ENCODE measurements around the gene NAA10.

Gene NAA10

DNA sequence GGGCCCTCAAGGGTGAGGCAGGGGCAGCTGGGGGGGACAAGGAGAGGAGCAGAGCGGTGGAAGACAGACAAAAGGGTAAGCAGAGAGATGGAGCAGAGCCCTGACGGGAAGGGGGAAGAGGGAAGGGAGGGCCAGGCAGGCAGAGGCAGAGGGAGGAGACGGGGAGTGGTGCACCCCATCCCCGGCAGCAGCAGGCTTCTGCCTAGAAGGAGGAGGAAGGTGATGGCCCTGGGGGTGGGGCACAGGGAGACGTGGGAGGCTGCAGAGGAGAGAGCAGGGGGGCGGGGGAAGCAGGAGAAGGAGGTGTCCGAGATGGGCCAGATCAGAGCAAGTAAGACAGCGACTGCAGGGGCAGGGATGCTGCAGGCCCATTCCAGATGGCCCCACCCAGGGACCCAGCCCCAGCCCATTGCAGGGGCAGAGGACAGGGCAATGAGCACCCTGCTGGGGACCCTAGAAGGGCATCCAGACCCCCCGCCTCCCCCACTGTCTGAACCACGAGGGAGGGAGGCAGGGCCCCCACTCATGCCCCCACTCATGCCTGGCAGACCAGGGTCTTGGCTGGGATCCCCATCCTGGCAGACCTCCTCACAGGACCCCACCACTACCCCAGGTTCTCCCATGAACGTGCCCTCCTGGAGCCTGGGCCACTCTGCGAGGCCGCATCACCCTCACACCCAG, 51.5 kb downstream of the NAA10 start:
- no peak for DNase-seq

DNA sequence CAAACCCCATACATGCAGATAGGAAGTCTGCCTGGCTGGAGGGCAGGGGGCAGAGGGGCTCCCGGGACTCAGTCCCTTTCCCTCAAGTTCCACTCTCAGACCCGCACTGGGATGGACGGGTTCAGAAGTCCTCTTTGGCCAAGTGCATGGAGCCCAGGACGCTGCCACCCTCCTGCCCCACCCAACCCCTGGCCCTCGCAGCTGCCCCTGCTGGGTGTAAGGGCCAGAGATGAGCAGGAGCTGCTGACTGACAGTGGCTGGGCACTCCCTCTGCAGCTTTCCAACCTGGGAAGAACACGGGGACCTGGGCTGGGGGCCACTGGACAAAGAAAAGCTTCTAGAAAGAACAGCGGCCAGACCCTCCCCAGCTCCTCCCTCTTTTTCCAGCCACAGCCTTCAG, 52.3 kb downstream of the NAA10 start:
- DNase-seq = no peak

DNA sequence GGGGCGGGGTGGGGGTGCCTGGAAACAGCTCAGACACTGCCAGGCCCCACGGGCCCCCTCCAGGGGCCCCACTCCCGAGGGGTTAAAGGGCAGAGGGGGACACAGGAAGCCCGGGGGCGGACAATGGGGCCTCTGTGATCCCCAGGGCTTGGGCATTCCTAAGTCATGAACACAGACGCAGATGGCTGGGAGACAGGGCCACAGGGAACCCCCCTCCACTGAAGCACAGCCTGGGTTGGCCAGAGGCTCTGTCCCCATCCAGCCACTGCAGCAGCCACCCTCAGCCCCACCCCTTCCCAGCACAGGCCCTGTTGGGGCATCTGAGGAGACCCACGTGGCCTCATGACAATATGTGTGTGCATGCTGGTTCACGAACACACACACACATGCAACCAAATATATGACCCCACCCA, 52.7 kb downstream of the NAA10 start:
- no peak for DNase-seq

DNA sequence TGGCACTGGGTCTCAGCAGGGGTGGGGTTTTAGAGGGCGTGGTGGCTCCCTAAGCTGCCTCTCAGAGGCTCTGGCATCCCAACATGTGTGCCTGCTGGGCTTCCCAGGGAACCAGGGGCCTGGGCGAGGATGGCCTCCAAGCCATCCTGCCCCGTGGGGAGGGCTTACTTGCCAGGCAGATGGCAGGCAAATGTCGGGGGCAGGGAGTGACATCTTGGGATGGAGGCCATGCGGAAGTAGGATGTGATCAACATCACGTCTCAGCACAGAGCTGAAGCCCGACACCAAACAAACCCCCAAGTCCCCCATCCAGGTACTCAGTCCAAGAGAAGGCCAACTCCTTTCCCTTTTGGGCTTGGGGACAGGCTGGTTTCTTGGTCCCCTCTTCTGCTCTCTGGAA, 53.6 kb downstream of the NAA10 start:
- DNase-seq = no peak

DNA sequence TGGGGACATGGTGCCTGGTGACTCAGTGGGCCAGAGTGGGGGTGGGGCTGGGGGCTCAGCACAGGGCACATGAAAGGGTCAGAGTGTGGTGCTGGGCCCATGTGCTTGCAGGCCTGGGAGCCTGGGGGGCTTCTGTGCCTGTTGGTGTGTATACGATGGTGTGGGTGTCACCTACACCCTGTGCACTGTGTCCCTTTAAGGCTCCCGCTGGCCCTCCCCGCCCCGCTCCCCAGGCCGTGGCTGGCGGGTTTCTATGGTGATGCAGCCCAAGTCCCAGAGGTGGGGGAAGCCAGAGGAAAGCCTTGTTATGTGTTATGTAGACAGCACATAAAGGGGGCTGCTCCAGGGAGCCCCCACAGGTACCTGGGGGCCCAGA, 54.4 kb downstream of the NAA10 start:
- DNase-seq = no peak

DNA sequence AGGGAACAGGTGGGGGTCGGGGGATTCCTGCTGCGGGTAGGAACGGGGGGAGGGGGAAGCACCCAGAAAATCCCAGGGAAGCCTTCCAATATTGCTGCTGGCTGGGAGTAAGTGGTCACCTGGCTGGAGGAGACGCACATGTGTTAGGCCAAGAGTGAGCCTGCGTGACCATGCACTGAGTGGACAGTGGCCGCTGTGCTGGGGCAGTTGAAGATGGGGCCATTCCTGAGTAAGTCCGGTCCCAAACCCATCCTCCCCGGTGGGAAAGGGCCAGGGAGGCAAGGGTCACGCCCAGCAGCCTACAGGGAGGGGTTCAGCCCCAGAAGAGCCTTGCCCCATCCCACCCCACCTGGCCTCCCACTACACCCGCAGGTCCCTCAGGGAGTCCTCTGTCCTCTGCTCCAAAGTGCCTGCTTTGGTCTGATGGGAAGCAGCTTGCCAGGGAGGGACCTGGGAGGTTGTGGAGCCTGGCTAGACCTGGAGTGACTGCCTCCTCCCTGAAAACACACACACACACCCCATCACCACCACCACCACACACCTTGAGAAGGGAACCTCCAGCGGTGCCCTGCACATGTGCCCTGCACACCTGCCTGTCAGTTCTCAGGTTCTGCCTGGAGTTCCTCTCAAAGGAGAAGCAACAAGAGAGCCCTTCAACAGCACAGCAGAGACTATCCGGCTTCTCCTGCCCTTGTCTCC, 54.9 kb downstream of the NAA10 start:
- DNase-seq = no peak

Measured in suppressor macrophage treated with lipopolysaccharide for 4 hours (primary cell).